ENCODE data around the gene P3H2.

The P3H2 gene

GRCh38 chr3:190013943-190014924 lies 106.5 kb downstream of the P3H2 start:
- DNase-seq (ENCODE audit: low read depth) = no peak

- no peak for DNase-seq (ENCODE audit: low read depth)
These were observed 107.9 kb downstream of the P3H2 start for GRCh38 chr3:190012784-190013183.

- no peak for DNase-seq (ENCODE audit: low read depth)
These were observed 108.3 kb downstream of the P3H2 start for GRCh38 chr3:190012314-190012782.

- DNase-seq (ENCODE audit: low read depth) = no peak
These were observed 110.2 kb downstream of the P3H2 start for GRCh38 chr3:190010486-190010885.

- DNase-seq (ENCODE audit: low read depth) = no peak
These were observed 111.1 kb downstream of the P3H2 start for GRCh38 chr3:190009614-190010013.

- no peak for DNase-seq (ENCODE audit: low read depth)
These were observed 112.3 kb downstream of the P3H2 start for GRCh38 chr3:190008432-190008831.

- no peak for DNase-seq (ENCODE audit: low read depth)
These were observed 115.2 kb downstream of the P3H2 start for GRCh38 chr3:190005343-190006113.

- no peak for DNase-seq (ENCODE audit: low read depth)
These were observed 116.0 kb downstream of the P3H2 start for GRCh38 chr3:190004656-190005055.

- no peak for DNase-seq (ENCODE audit: low read depth)
These were observed 117.0 kb downstream of the P3H2 start for GRCh38 chr3:190003681-190004123.

- DNase-seq (ENCODE audit: low read depth) = no peak
These were observed 117.6 kb downstream of the P3H2 start for GRCh38 chr3:190003068-190003467.

GRCh38 chr3:190001426-190001825 lies 119.3 kb downstream of the P3H2 start:
- no peak for DNase-seq (ENCODE audit: low read depth)

GRCh38 chr3:190000861-190001196 lies 119.9 kb downstream of the P3H2 start:
- DNase-seq (ENCODE audit: low read depth) = no peak

- DNase-seq (ENCODE audit: low read depth) = no peak
These were observed 120.4 kb downstream of the P3H2 start for GRCh38 chr3:190000187-190000860.

- DNase-seq (ENCODE audit: low read depth) = no peak
These were observed 121.0 kb downstream of the P3H2 start for GRCh38 chr3:189999718-190000117.

GRCh38 chr3:189995129-189995528 lies 125.6 kb downstream of the P3H2 start:
- DNase-seq (ENCODE audit: low read depth) = no peak

- no peak for DNase-seq (ENCODE audit: low read depth)
These were observed 129.9 kb downstream of the P3H2 start for GRCh38 chr3:189990826-189991225.

- no peak for DNase-seq (ENCODE audit: low read depth)
These were observed 131.8 kb downstream of the P3H2 start for GRCh38 chr3:189988854-189989253.

- DNase-seq (ENCODE audit: low read depth) = no peak
These were observed 132.4 kb downstream of the P3H2 start for GRCh38 chr3:189988322-189988721.

- DNase-seq (ENCODE audit: low read depth) = no peak
These were observed 134.7 kb downstream of the P3H2 start for GRCh38 chr3:189985948-189986347.

- no peak for DNase-seq (ENCODE audit: low read depth)
These were observed 137.1 kb downstream of the P3H2 start for GRCh38 chr3:189983612-189984011.

GRCh38 chr3:189982321-189982945 lies 138.3 kb downstream of the P3H2 start:
- no peak for DNase-seq (ENCODE audit: low read depth)

- no peak for DNase-seq (ENCODE audit: low read depth)
These were observed 139.0 kb downstream of the P3H2 start for GRCh38 chr3:189981668-189982067.

Data from stimulated activated CD8-positive, alpha-beta memory T cell treated with anti-CD3 and anti-CD28 coated beads, Interleukin-12 subunit alpha, Interleukin-12 subunit beta, amount 100 ng/mL, for 4 hours (primary cell).